H7 (cell line): ENCODE measurements around the gene OR4F15. TPM values are rescaled to one million over a fixed set of nuclear protein-coding genes. Genes with fewer than 3 reads are reported as not detected.
"Not testable (repeated sequence)": the region's sequence is repeated elsewhere in the genome, so short reads cannot be mapped to it uniquely, and the experiment has no call there.

Experiments
- DNase-seq: peaks from one replicate; pipeline ENCODE4 v3.0.0; 2012
- H3K27me3 ChIP-seq: 2 replicates; pipeline ENCODE4 v1.6.0; 2011; ENCODE audit warnings: mild to moderate bottlenecking, low read length; ENCODE audit not compliant: control insufficient read depth, insufficient read depth
- H3K36me3 ChIP-seq: replicated peaks from 2 replicates; pipeline ENCODE4 v1.5.1; 2011; ENCODE audit warnings: low read length; ENCODE audit not compliant: control insufficient read depth, insufficient read depth
- H3K4me3 ChIP-seq: 2 replicates; pipeline ENCODE4 v1.5.1; 2011; ENCODE audit warnings: low read depth, mild to moderate bottlenecking, control low read depth, low read length, moderate library complexity; ENCODE audit not compliant: insufficient read depth
- total RNA-seq: library from RNA; depleted of rRNA; stranded (reverse); fragments of >200 nt; shearing (Covaris generic); gene quantifications from 2 replicates; pipeline ENCODE4 v1.2.3, GENCODE V29; 2014; rRNA removed

The OR4F15 gene
- total RNA-seq: not detected in 2 replicates

GRCh38 chr15:101811902-101812301, at the start of gene OR4F15:
OR4F15 (plus strand) TSS chr15:101812202; CDS start chr15:101818187, 5,985 bp downstream.
- no peak for DNase-seq
- no peaks in the 10 kb centered on the region for H3K36me3 ChIP-seq
- H3K4me3 ChIP-seq: no peak within 1 kb of the TSS
- no peaks in the 10 kb centered on the region for H3K27me3 ChIP-seq

GRCh38 chr15:101764669-101765339, 47.2 kb upstream of the OR4F15 start:
- not testable (repeated sequence) for H3K36me3 ChIP-seq, H3K4me3 ChIP-seq, H3K27me3 ChIP-seq, DNase-seq

GRCh38 chr15:101765340-101765671, 46.7 kb upstream of the OR4F15 start:
- H3K4me3 ChIP-seq, DNase-seq, H3K27me3 ChIP-seq, H3K36me3 ChIP-seq: not testable (repeated sequence)

GRCh38 chr15:101765772-101766456, 46.1 kb upstream of the OR4F15 start:
- no peak for DNase-seq
- Histone ChIP-seq H3K4me3 (no peak overlapping the region), H3K36me3 (no peaks in the 10 kb centered on the region), H3K27me3 (no peaks in the 10 kb centered on the region)

GRCh38 chr15:101767083-101767640, 44.8 kb upstream of the OR4F15 start:
- DNase-seq, H3K36me3 ChIP-seq, H3K27me3 ChIP-seq, H3K4me3 ChIP-seq: not testable (repeated sequence)

GRCh38 chr15:101772921-101773320, 39.1 kb upstream of the OR4F15 start:
- no peak for DNase-seq
- H3K27me3 ChIP-seq: no peaks in the 10 kb centered on the region
- H3K36me3 ChIP-seq: no peaks in the 10 kb centered on the region
- H3K4me3 ChIP-seq: no peak overlapping the region

- peak; percentile 68 for DNase-seq
- Histone ChIP-seq H3K27me3 (no peaks in the 10 kb centered on the region), H3K36me3 (no peaks in the 10 kb centered on the region), H3K4me3 (peak overlapping the region; percentile 10; the same call in 1 of the 2 replicates)
Observed at GRCh38 chr15:101773496-101774100, 38.4 kb upstream of the OR4F15 start.

- Histone ChIP-seq H3K27me3 (no peaks in the 10 kb centered on the region), H3K36me3 (no peaks in the 10 kb centered on the region), H3K4me3 (no peak overlapping the region)
- no peak for DNase-seq
Observed at GRCh38 chr15:101775136-101775535, 36.9 kb upstream of the OR4F15 start.

GRCh38 chr15:101778576-101778975, 33.4 kb upstream of the OR4F15 start:
- not testable (repeated sequence) for H3K4me3 ChIP-seq, H3K36me3 ChIP-seq, H3K27me3 ChIP-seq, DNase-seq

GRCh38 chr15:101780225-101780624, 31.8 kb upstream of the OR4F15 start:
- H3K27me3 ChIP-seq, H3K36me3 ChIP-seq, DNase-seq, H3K4me3 ChIP-seq: not testable (repeated sequence)

- peak; percentile 55 for DNase-seq
- no peaks in the 10 kb centered on the region for H3K36me3 ChIP-seq
- no peaks in the 10 kb centered on the region for H3K27me3 ChIP-seq
- no peak overlapping the region for H3K4me3 ChIP-seq
Observed at GRCh38 chr15:101781928-101782327, 30.1 kb upstream of the OR4F15 start.

GRCh38 chr15:101784644-101785043, 27.4 kb upstream of the OR4F15 start:
- H3K27me3 ChIP-seq: no peaks in the 10 kb centered on the region
- no peak for DNase-seq

GRCh38 chr15:101786422-101786821, 25.6 kb upstream of the OR4F15 start:
- H3K36me3 ChIP-seq: not testable (repeated sequence)

More at GRCh38 chr15:101784644-101785043, 27.4 kb upstream of the OR4F15 start:
- Histone ChIP-seq H3K36me3 (no peaks in the 10 kb centered on the region), H3K4me3 (no peak overlapping the region)

GRCh38 chr15:101788001-101788400, 24.0 kb upstream of the OR4F15 start:
- not testable (repeated sequence) for H3K36me3 ChIP-seq, DNase-seq, H3K27me3 ChIP-seq, H3K4me3 ChIP-seq

More at GRCh38 chr15:101786422-101786821, 25.6 kb upstream of the OR4F15 start:
- not testable (repeated sequence) for DNase-seq, H3K4me3 ChIP-seq, H3K27me3 ChIP-seq
